ENCODE results near the gene ANKRD53.
"Not testable (repeated sequence)": the region's sequence is repeated elsewhere in the genome, so short reads cannot be mapped to it uniquely, and the experiment has no call there.

The ANKRD53 gene

DNA sequence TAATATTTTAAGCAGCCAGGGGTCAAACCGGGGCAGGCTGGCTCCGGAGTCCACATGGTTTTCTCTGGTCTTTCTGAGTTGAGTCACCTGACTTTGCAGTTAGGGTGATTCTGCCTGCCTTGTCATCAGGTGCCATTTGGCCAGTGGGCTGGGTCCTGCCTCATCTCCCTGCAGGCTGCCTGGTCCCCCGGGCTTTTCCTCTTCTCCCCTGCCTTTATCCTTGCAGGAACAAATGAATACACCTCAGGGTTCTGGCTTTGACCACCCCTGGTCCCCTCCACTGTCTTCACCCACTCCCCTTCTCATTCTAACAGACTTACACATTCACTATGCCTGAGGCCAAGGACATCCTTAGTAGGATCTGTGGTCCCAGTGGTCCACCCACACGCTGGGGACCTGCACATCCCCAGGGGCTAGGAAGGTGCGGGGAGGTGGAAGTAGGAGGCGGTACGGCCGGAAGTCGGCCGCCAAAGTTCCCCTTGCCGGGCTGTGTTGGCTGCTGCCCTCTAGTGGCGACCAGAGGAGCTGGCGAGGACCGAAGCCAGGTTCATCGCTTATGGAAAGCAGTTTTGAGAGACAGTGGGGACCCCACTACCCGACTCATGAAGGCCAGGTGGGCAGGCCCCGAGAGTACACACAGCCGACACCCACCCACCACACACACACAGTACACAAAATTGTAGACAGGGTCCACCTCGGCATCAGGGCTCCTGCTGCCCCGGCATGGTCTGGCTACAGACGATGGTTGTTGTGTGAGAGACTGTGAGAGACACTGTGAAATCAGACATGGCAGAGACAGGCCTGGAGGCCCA, 22.6 kb downstream of the ANKRD53 start:
- intact Hi-C loops (cut with DNase I): loop anchor here (5.0 kb wide), 1 partner anchor 66 kb away; the partner anchor contains the start of gene NAGK
- DNase-seq: peak; percentile 55 to 89 (median 78)

DNA sequence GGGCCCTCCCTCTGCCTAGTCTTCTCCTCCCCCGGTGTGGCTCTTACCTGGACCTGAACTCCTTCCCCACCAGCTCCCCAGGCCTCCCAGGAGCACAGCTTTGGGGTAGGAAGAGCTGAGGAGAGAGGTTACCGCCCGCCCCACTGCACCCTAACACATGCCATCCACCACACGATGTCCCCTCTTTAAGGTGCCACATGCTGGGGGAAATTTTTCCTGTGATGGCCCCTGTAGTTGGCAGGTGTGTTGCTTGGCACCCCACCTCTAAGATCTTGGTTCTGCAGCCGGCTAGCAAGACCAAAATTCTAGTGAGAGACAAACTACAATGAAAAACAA, 23.1 kb downstream of the ANKRD53 start:
- intact Hi-C loops (cut with DNase I): loop anchor here (5.0 kb wide), 1 partner anchor 66 kb away; the partner anchor contains the start of gene NAGK

DNA sequence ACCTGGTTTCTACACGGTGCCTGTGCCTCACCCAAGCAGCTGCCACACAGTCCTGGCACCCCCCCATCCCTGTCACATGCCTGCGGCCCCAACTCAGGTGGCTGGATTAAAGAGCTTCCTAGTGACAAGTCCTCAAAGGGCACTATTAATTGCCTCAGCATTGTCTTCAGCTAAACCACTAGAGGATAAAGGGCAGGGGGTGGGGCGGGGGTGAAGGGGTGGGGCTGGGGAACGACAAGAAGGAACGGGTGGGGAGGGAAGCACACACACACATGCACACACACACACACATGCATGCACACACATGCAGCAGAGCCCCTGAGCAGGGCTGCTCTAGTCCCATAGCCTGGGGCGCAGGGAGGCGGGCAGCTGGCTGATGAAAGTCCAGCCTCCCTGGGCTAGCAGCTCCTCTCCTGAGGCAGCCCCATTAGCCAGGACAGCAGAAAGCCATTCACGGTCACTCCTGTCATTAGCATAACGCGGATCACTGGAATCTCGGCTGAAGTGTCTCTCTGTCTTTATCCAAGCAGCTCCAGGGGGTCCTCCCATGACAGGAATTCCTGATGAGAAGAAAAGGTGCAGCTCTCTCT, 23.6 kb downstream of the ANKRD53 start:
- DNase-seq: peak in 1 of 42 donors; percentile 14
- intact Hi-C loops (cut with DNase I): loop anchor here (5.0 kb wide), 1 partner anchor 65 kb away; the partner anchor contains the start of gene NAGK

More for the DNA sequence above, 23.1 kb downstream of the ANKRD53 start:
- DNase-seq: no peak

DNA sequence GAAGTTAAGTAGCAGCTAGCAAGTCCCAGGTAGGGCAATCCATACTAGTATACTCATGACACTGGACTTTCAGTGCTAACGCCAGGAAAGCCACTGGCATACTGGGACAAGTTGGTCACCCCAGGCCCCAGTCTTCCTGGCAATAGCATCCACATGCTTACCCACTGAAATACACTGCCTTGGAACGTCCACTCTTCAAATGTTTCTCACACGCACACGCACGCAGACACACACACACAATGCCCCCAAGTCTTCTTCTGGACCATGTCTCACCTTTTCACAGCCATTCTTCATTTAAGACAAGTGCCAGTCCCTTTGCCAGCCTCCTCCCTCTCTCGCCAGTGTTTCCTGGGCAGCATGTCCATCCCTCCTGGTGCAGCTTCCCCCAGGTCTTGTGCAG, 25.0 kb downstream of the ANKRD53 start:
- peak in 1 of 42 donors; percentile 9 for DNase-seq
- intact Hi-C loops (cut with DNase I): loop anchor here (5.0 kb wide), 1 partner anchor 64 kb away; the partner anchor contains the start of gene NAGK

DNA sequence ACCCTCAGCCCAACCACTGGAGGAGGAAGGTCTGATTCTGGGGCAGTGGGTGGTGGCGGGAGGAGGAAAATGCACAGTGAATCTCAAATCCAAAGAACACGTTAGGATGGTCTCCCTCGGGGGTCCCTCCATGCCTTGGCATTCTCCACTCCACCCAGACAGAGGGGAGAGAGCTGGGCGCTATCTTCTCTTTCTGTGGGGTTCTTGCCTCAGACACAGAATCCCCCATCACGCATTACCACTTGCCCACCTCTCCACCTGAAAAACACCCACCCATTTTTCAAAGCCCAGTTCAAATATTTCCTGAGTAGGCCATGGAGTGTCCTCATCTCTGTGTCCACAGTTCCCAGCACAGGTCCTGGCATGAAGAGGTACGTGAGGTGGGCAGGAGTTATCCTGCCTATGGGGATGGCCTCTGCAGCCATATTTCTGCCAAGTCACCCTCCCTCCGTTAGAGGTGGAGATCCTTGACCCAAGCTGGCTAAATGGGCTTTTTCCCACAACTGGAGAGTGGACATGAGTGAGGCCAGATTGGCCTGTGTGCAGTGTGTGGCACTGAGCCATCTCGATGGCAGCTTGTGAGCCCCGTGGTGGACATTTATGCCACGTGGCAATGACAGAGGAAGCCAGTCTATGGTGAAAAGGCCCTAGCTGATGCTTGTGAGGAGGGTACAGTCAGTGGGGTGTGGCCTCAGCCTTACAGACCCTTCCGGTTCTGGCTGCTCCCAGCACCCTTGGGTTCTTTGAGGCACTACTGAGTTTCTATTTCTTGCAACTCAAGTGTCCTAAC, 25.7 kb downstream of the ANKRD53 start:
- peak in 1 of 42 donors; percentile 14 for DNase-seq
- intact Hi-C loops (cut with DNase I): loop anchor here (5.0 kb wide), 1 partner anchor 63 kb away; the partner anchor contains the start of gene NAGK

DNA sequence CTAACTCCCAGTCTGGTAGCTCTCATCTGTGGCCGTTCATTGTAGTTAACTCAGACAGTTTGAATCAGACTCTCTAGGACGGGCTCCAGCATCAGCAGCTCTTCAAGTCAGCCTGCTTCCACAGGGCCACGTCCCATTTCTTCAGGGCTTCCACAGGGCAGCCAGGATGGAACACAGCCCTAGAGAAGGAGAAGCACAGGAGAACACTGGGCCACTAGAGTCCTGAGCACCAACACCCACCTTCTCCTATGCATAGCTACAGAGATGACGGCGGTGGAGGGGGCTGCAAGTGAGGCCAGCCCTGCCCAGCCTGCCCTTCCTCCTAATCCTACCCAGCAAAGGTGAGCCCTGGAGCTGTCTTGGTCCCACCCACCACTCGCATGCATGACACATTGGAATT, 26.4 kb downstream of the ANKRD53 start:
- DNase-seq: no peak
- intact Hi-C loops (cut with DNase I): loop anchor here (5.0 kb wide), 1 partner anchor 62 kb away; the partner anchor contains the start of gene NAGK

DNA sequence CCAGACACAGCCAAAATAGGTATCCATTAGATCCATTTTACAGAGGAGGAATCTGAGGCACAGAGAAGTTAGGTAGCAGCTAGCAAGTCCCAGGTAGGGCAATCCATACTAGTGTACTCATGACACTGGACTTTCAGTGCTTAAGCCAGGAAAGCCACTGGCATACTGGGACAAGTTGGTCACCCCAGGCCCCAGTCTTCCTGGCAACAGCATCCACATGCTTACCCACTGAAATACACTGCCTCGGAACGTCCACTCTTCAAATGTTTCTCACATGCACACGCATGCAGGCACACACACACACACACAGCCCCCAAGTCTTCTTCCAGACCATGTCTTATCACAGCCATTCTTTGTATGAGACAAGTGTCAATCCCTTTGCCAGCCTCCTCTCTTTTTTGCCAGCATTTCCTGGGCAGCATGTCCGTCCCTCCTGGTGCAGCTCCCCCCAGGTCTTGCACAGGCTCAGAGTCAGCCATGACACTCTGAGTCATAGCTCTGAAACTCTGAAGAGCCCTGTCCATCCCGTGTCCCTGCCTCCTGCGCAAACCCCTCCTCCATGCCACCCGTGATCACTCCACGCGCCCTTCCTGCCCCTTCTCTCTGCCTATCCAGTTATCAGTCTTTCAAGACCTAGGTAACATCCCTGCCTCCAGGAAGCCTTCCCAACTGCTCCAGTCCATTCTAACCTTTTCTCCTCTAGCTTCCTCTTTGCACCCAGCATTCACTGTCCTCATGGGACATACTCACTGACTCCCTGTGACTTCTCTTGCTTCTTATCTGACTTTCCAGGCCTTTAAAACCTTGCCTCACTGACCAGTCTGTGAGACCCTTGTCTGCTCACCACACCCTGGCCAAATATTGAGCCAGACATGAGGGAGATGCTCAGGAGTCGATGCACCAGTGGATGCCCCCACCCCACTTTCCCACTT, 27.1 kb downstream of the ANKRD53 start:
- intact Hi-C loops (cut with DNase I): no loop called here
- peak in 1 of 42 donors; percentile 31 for DNase-seq

DNA sequence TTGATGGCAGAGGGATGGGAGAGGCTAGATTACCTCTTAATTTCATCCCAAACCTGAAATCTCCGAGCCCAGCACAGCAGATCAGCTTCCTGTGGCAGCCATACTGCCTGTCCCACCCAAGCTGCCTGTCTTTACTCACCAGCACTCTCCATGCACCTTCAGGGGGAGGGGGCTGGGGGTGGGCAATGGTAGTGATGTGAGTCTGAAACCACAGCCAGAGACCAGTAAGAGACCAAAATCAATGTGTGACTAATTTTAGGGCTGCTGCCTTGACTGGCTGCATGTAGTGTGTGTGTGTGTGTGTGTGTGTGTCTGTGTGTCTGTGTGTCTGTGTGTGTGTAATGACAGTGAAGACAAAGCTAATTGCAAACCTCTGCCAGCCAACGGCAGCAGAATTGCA, 27.9 kb downstream of the ANKRD53 start:
- intact Hi-C loops (cut with DNase I): no loop called here
- DNase-seq: no peak

DNA sequence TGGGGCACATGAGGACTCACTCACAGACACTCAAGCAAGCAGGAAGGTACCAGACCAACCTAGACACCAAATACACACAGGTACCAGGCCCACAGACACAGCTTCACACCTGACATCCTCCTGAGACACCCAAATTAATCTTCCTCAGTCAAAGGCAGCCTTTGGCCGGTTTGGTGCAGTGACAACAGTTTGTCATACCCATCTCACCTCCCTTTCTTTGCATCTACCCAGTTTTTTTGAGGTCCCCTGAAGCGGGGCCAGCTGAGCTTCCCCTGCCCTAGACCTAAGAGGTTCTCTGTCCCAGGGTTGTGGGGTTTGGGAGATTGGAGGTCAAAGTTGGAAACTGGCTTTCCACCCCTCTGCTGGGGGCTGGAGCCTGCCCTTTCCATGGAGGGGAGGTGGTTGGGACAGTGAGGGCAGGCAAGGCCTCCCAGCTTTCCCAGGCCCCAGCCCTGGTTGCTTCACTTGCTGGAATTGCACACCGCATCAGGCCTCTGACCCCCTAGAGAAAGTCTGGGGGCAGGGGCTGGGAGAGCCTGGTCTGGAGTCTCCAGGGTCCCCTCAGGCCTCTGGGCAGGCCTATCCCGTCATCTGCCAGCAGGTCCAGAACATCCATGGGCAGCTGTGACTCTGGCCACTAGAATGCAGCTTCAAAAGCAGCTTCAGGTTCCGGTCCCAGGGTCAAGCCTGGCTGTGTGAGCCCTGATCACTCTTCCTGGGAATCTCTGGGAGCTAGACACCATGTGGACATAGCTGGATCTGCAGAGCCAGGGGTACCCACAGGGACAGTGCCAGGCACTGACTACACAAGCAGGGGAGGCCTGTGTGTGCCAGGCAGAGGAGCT, 28.7 kb downstream of the ANKRD53 start:
- peak in 1 of 42 donors; percentile 18 for DNase-seq

DNA sequence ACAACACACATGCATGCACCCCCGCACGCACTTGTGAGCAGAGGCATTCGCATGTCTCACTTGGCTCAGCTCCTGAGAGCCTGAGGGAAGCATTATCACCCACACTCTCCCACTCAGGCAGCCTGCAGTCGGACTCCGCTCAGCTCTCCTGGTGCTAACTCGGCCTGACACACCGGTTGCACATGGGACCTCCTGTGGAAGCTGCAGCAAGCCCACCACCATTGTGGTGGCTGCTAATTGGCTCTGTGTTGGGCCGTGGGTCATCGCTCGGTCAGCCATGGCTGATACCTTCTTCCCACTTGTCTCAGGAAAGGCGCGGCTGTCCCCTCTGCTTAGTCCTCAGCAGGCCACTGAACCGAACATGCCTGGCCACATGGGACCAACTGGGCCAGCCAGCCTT, 29.9 kb downstream of the ANKRD53 start:
- intact Hi-C loops (cut with DNase I): no loop called here
- no peak for DNase-seq

More for the DNA sequence above, 28.7 kb downstream of the ANKRD53 start:
- intact Hi-C loops (cut with DNase I): no loop called here

DNA sequence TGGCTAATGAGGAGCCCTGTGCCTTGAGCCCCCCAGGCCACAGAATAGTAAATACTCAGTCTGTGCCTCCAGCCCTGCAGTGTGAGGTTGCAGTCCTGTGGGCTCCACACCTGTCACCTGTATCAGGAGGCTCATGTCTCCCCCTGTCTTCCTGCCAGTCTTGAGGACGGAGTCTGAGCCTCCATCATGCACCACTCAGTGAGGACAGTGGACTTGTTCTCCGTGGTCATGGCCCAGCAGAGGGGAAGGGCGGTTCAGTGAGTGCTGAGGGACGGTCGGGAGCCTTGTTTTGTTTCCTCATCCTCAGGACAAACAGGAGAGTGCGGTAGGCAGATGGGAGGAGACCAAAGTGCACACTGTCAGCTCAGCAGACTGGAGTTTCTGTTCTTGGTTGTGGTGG, 33.4 kb downstream of the ANKRD53 start:
- intact Hi-C loops (cut with DNase I); DNase-seq: not testable (repeated sequence)

DNA sequence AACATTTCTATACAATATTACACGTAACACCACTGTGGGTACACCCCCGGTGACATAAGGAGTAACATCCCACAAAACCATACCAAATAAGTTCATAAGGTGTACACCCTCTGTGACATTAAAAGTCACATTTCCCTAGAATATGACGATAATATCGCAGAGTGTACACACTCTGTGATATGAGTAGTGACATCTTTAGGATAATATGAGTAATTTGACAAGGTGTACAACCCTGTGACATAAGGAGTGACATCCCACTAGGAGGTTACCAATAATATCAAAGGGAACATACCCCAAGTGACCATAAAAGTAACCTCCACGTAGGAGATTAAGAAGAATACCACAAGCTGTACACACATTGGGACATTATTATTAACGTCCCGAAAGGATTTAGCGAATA, 40.2 kb downstream of the ANKRD53 start:
- DNase-seq: no peak
- intact Hi-C loops (cut with DNase I): no loop called here

DNA sequence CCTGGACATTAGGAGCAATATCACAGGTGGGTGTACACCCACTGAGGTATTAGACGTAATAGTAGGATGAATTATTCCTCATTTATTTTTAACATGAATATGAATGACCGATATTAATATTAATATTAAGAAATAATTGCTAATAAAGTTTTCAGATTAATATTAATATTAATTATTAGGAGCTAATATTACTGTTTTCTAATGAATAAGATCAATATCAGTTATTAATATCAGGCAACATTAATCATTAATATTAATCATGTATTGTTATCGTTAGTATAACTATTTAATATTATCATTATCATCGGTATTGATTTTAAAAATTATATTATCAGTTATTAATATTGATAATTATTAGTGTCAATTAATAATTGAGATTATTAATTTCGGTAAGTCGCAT, 41.6 kb downstream of the ANKRD53 start:
- intact Hi-C loops (cut with DNase I); DNase-seq: not testable (repeated sequence)

DNA sequence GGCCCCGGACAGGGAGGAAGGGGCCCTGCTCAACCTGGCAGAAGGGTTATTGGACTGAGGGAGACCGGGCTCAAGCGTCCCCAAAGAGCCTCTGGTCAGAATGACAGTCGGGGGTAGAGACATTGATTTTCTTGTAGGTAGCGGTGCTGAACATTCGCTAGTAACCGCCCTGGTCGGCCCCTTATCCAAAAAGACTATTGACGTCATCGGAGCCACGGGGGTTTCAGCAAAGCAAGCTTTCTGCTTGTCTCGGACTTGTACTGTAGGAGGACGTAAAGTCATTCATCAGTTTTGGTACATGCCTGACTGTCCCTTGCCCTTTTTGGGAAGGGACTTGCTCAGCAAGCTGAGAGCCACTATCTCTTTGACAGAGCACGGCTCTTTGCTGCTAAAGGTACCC, 43.0 kb downstream of the ANKRD53 start:
- intact Hi-C loops (cut with DNase I); DNase-seq: not testable (repeated sequence)

DNA sequence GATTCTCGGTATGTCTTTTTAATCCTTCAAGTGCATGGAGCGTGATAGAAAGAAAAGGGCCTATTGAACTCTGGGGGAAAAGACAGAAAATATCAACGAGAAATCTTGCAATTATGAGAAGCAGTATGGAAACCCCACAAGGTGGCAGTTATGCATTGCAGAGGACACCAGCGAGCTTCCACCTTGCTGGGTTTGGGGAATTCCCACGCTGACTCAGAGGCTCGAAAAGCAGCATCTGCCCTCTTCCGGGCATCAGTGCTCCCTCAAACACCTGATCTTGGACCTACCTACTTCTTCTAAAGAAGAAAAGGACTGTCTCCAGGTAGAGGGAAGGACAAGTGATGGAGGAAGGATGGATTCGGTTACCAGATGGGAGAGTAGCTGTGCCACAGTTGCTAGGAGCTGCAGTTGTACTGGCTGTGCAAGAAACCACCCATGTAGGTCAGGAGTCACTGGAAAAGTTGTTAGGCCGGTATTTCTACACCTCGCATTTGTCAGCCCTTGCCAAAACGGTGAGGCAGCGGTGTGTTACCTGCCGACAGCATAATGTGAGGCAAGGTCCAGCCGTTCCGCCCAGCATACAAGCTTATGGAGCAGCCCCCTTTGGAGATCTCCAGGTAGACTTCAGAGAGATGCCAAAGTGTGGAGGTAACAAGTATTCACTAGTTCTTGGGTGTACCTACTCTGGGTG, 45.3 kb downstream of the ANKRD53 start:
- intact Hi-C loops (cut with DNase I); DNase-seq: not testable (repeated sequence)
